ENCODE data around the gene ATAD3B. TPM values are rescaled to one million over a fixed set of nuclear protein-coding genes. Genes with fewer than 3 reads are reported as not detected.
"Not testable (repeated sequence)": the region's sequence is repeated elsewhere in the genome, so short reads cannot be mapped to it uniquely, and the experiment has no call there.

The ATAD3B gene
- total and polyA plus RNA-seq, 10 of the 15 experiments (the other 5 are each of a cell fraction or from before 2014, with no cell fraction given) = 0.03 to 38.8 (median 23.8) TPM

DNA sequence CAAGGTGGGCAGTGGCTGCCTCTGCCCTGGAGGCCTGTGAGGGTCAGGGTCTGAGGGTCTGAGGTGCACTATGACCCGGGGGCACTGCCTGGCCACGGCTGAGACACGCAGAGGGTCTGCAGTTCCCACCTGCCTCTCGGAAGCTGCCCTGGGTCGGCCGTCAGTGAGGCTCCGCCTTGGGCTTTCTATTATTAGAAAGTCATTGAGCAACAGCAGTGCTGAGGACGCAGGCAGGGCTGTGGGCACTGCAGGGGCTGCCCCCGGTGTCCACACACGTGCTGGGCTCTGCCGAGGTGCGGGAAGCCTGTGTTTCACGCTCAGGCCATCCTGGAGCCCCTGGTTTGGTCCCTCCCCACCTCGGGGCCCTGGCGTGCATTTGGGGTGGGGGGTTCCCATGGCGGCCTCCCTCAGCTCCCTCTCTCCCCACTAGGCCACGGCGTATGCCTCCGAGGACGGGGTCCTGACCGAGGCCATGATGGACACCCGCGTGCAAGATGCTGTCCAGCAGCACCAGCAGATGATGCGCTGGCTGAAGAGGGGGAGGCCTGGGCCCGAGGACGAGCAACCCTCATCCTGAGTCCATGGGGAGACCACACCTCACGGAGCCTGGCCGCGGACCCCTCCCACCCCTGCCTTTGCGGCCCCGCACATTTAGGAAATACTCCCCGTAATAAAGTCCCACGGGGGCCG is 37.4 kb downstream of the ATAD3B start:
- BruUV-seq (replicated peaks); H3K27ac ChIP-seq (ENCODE audit: control insufficient read depth, insufficient read depth); H4K20me1 ChIP-seq (ENCODE audit: control insufficient read depth, insufficient read depth); RAD21 ChIA-PET (ENCODE audit: unreplicated experiment); SMC1A ChIA-PET (ENCODE audit: uncharacterized antibody, unreplicated experiment); CTCF ChIA-PET; H3K36me3 ChIP-seq (ENCODE audit: control insufficient read depth in 2 of 2, insufficient read depth in 2 of 2, low read length in 1 of 2); POLR2A ChIA-PET; H3K4me1 ChIP-seq (ENCODE audit: control insufficient read depth, insufficient read depth, low read length); DNase-seq (ENCODE audit: low read depth, low spot score); H3K27me3 ChIP-seq (replicated peaks in 1 of 2; ENCODE audit: control insufficient read depth in 2 of 2, insufficient read depth in 2 of 2, low read length in 1 of 2); H3K4me2 ChIP-seq (ENCODE audit: control insufficient read depth, insufficient read depth); H3K4me3 ChIP-seq; H3K9ac ChIP-seq (ENCODE audit: control insufficient read depth, insufficient read depth, low read length); H3K9me3 ChIP-seq (replicated peaks; ENCODE audit: control insufficient read depth, insufficient read depth, low read length); H2AFZ ChIP-seq (ENCODE audit: control insufficient read depth, low read depth, low read length); FAIRE-seq; ATAC-seq: not testable (repeated sequence)
- H3K79me2 ChIP-seq (ENCODE audit: control insufficient read depth, insufficient read depth, low read length) = peaks cover 16% of the 10 kb centered on the region
- 75% methylated on average over 21 of the region's 34 CpGs for WGBS (ENCODE audit: insufficient coverage, insufficient replicate concordance, low lambda C conversion rate, missing lambda C conversion rate)
- intact Hi-C loops (cut with micrococcal nuclease; ENCODE audit: unreplicated experiment) (loop anchor here (10.0 kb wide), 1 partner anchor 134 kb away; the partner anchor contains the start of gene AURKAIP1), in situ Hi-C loops (cut with MboI) (loop anchor here (5.0 kb wide), 1 partner anchor 107 kb away; no protein-coding TSS in a partner anchor)

DNA sequence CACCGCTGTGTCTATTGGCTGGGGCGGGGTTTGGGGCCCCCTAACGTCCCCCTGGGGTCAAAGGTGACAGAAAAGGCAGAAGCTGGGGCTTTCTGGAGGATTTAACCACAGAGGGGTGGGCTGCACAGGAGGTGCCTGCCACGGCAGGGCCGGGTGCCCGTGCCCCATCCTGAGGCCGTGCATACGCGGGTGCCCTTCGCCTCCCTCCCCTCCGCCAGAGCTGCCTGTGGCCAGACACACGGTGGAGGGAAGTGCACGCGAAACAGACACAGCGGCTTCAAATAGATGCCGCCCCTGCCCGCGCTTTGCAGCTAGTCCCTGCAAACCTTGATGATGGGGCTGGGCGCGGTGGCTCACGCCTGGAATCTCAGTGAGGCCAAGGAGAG is 37.9 kb downstream of the ATAD3B start:
- H4K20me1 ChIP-seq (ENCODE audit: control insufficient read depth, insufficient read depth); CTCF ChIA-PET; H3K9me3 ChIP-seq (replicated peaks; ENCODE audit: control insufficient read depth, insufficient read depth, low read length); H3K9ac ChIP-seq (ENCODE audit: control insufficient read depth, insufficient read depth, low read length); FAIRE-seq; H2AFZ ChIP-seq (ENCODE audit: control insufficient read depth, low read depth, low read length); H3K4me3 ChIP-seq; DNase-seq (ENCODE audit: low read depth, low spot score); H3K27me3 ChIP-seq (replicated peaks in 1 of 2; ENCODE audit: control insufficient read depth in 2 of 2, insufficient read depth in 2 of 2, low read length in 1 of 2); H3K4me1 ChIP-seq (ENCODE audit: control insufficient read depth, insufficient read depth, low read length); RAD21 ChIA-PET (ENCODE audit: unreplicated experiment); ATAC-seq; H3K27ac ChIP-seq (ENCODE audit: control insufficient read depth, insufficient read depth); H3K36me3 ChIP-seq (ENCODE audit: control insufficient read depth in 2 of 2, insufficient read depth in 2 of 2, low read length in 1 of 2); SMC1A ChIA-PET (ENCODE audit: uncharacterized antibody, unreplicated experiment); H3K4me2 ChIP-seq (ENCODE audit: control insufficient read depth, insufficient read depth); BruUV-seq (replicated peaks): not testable (repeated sequence)
- POLR2A ChIA-PET = interaction anchor here (0.7 kb wide), 1 partner anchor 268 kb away, joined by 3 read pairs; no protein-coding TSS in a partner anchor
- intact Hi-C loops (cut with micrococcal nuclease; ENCODE audit: unreplicated experiment) (loop anchor here (10.0 kb wide), 1 partner anchor 135 kb away; the partner anchor contains the start of gene AURKAIP1), in situ Hi-C loops (cut with MboI) (loop anchor here (5.0 kb wide), 1 partner anchor 107 kb away; no protein-coding TSS in a partner anchor)
- H3K79me2 ChIP-seq (ENCODE audit: control insufficient read depth, insufficient read depth, low read length) = peaks cover 16% of the 10 kb centered on the region
- WGBS (ENCODE audit: insufficient coverage, insufficient replicate concordance, low lambda C conversion rate, missing lambda C conversion rate) = 83% methylated on average over 16 of the region's 21 CpGs
